Glutamatergic neuron (in vitro differentiated cells): ENCODE data around the gene TSPAN14. TPM values are rescaled to one million over a fixed set of nuclear protein-coding genes. Genes with fewer than 3 reads are reported as not detected.

ENCODE experiments used
- DNase-seq: peaks from one replicate; pipeline ENCODE4 v3.0.0; 2022
- H3K27ac Mint-ChIP-seq: one replicate; pipeline ENCODE4 v1.8.0; 2020; ENCODE audit warnings: mild to moderate bottlenecking, mixed read lengths, inconsistent platforms; ENCODE audit not compliant: unreplicated experiment
- H3K27me3 Mint-ChIP-seq: one replicate; pipeline ENCODE4 v1.8.0; 2020; ENCODE audit warnings: mild to moderate bottlenecking, moderate library complexity, mixed read lengths, inconsistent platforms; ENCODE audit not compliant: unreplicated experiment
- H3K36me3 Mint-ChIP-seq: one replicate; pipeline ENCODE4 v1.8.0; 2020; ENCODE audit warnings: mild to moderate bottlenecking, mixed read lengths, inconsistent platforms; ENCODE audit not compliant: unreplicated experiment
- H3K4me1 Mint-ChIP-seq: one replicate; pipeline ENCODE4 v1.8.0; 2020; ENCODE audit warnings: mild to moderate bottlenecking, low read depth, mixed read lengths, inconsistent platforms; ENCODE audit not compliant: unreplicated experiment
- H3K4me3 Mint-ChIP-seq: one replicate; pipeline ENCODE4 v1.8.0; 2020; ENCODE audit warnings: mild to moderate bottlenecking, mixed read lengths, inconsistent platforms; ENCODE audit not compliant: unreplicated experiment
- H3K9me3 Mint-ChIP-seq: one replicate; pipeline ENCODE4 v1.8.0; 2020; ENCODE audit warnings: mild to moderate bottlenecking, moderate library complexity, mixed read lengths, inconsistent platforms; ENCODE audit not compliant: unreplicated experiment
- total RNA-seq: library from RNA; stranded (reverse); fragmentation: NEBNext Ultra II Directional; extraction: Animal tissue kit (Norgen Biotek cat#: 25700); gene quantifications from one replicate; pipeline ENCODE4 v1.2.1, GENCODE V29; 2021; ENCODE audit not compliant: unreplicated experiment
- TF ChIP-seq, protein P1 (sequence below): fragments of 200-600 bp; sonication (generic); IDR thresholded peaks from one replicate; pipeline ENCODE4 v1.5.0; 2021; ENCODE audit not compliant: partially characterized antibody, unreplicated experiment

The TSPAN14 gene
- total RNA-seq, 1 donor from 2014 or later: 141 TPM

DNA sequence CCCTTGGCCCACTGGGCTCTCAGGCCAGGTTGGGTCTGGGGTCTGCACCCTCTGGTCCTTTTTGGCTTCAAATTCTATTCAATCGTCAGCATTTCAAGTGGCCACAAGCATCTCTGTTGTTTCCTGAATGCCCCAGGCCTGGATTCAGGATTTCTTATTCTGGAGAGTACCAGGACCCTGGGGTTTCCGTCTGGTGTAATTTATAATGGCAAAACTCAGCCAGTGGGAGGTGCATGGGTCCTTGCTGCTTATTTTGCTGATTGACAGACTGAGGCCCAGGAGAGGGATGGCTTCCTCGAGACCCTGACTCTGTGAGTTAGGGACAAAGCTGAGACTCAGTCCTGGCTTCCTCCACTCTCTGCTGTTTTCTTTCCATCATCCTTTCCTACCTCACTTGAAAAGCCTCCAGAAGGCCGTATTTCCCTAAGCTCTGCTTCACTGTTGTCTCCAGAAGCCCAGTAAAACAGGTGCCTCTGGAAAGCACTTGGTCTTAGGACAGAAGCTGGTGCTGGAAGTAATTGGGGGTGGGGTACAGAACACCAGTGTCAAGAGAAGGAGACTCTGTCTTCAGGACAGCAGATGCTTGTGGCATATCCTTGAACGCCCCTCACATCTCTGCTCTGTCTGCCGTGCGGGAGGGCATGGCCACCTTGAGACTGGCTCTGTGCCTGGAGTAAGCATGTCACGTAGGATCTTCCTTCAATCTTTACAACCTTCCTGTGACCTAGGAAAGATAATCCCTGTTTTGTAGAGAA is 44.1 kb downstream of the TSPAN14 start:
- H3K4me3 Mint-ChIP-seq: no peak overlapping the region
- peaks cover 9% of the 10 kb centered on the region for H3K27me3 Mint-ChIP-seq
- TF ChIP-seq, protein P1, sequence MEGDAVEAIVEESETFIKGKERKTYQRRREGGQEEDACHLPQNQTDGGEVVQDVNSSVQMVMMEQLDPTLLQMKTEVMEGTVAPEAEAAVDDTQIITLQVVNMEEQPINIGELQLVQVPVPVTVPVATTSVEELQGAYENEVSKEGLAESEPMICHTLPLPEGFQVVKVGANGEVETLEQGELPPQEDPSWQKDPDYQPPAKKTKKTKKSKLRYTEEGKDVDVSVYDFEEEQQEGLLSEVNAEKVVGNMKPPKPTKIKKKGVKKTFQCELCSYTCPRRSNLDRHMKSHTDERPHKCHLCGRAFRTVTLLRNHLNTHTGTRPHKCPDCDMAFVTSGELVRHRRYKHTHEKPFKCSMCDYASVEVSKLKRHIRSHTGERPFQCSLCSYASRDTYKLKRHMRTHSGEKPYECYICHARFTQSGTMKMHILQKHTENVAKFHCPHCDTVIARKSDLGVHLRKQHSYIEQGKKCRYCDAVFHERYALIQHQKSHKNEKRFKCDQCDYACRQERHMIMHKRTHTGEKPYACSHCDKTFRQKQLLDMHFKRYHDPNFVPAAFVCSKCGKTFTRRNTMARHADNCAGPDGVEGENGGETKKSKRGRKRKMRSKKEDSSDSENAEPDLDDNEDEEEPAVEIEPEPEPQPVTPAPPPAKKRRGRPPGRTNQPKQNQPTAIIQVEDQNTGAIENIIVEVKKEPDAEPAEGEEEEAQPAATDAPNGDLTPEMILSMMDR: no peak
- DNase-seq: no peak
- H3K4me1 Mint-ChIP-seq: peaks cover 58% of the 10 kb centered on the region
- H3K27ac Mint-ChIP-seq: peak overlapping the region; percentile 78
- H3K36me3 Mint-ChIP-seq: peaks cover 28% of the 10 kb centered on the region
- H3K9me3 Mint-ChIP-seq: peaks cover 25% of the 10 kb centered on the region

DNA sequence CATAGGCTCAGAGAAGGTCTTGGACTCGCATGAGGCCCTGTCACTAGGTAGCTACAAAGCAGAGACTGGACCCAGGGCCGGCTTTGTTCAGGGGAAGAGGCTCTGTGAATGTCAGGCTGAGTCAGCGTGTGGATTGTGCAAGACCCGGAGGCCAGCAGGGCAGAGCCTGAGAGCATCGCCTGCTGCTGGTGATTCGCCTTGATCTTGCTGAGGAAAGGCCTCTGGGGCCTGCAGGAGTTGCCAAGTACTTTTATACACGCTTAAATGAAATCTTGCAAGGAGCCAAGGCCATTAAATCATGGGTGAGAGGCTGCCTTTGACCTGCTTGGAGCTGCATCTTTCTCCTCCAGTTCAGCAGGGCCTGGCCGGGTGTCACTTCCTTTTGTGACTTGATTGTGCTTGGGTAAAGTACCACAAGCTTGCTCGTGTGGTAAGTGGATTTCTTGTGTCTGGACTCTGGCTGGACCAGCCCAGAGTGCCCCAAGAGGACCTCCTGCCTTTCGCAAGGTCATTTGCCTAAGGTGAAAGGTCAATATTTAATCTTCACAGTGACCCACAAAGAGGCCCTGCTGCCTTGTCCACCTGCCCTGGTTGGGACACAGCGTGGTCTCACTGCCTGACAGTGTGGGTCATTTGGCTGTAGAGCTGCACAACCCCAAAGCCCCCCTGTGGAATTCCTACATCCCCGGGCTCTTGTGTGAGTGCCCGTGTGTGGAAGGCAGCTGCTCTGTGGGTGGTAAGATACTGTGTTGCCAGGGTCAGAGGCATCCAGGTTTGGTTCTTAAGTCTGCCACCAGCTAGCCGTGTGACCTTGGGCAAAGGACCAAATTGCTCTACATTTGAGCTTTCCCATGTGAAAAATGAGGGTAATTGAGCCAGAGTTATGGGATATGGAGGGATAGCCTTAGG is 45.0 kb downstream of the TSPAN14 start:
- TF ChIP-seq, protein P1: no peak
- peaks cover 9% of the 10 kb centered on the region for H3K27me3 Mint-ChIP-seq
- H3K36me3 Mint-ChIP-seq: peaks cover 28% of the 10 kb centered on the region
- peaks cover 53% of the 10 kb centered on the region for H3K4me1 Mint-ChIP-seq
- H3K27ac Mint-ChIP-seq: peak overlapping the region; percentile 91
- peak; percentile 33 for DNase-seq
- no peak overlapping the region for H3K4me3 Mint-ChIP-seq
- peaks cover 21% of the 10 kb centered on the region for H3K9me3 Mint-ChIP-seq

DNA sequence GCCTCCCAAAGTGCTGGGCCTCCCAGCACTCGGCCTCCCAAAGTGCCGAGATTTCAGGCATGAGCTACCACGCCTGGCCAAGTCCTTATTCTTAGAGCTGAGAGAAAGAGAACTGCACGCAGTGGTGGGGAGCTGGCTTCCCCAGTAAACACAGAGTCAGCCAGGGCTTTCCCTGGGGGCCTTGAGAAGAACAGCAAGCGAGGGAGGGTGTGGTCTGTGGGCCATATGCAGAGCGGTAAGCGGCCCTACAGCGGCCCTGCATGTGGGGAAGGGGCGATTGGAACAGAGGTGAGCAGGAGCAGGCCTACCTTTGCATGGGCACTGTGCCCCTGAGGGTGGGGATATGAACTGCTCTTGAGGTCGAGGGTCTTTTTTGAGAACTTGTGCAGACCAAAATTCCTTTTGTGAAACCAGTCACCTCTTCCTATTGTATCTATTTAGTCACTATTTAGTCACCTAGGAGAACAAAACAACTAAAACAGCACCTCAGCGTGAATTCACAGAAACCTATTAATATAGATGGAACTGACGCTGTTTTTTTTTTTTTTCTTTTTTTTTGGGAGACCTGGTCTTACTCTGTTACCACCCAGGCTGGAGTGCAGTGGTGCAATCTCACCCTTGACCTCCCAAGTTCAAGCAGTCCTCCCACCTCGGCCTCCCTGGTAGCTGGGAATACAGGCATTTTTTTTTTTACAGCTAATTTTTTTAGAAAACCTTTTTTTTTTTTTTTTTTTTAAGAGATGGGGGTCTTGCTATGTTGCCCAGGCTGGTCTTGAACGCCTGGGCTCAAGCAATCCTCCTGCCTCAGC is 46.7 kb downstream of the TSPAN14 start:
- peak; percentile 49 for DNase-seq
- peaks cover 25% of the 10 kb centered on the region for H3K36me3 Mint-ChIP-seq
- H3K27ac Mint-ChIP-seq: peak overlapping the region; percentile 88
- H3K4me1 Mint-ChIP-seq: peaks cover 56% of the 10 kb centered on the region
- peaks cover 21% of the 10 kb centered on the region for H3K9me3 Mint-ChIP-seq
- TF ChIP-seq, protein P1: no peak
- peak overlapping the region; percentile 49 for H3K4me3 Mint-ChIP-seq
- H3K27me3 Mint-ChIP-seq: peaks cover 12% of the 10 kb centered on the region

DNA sequence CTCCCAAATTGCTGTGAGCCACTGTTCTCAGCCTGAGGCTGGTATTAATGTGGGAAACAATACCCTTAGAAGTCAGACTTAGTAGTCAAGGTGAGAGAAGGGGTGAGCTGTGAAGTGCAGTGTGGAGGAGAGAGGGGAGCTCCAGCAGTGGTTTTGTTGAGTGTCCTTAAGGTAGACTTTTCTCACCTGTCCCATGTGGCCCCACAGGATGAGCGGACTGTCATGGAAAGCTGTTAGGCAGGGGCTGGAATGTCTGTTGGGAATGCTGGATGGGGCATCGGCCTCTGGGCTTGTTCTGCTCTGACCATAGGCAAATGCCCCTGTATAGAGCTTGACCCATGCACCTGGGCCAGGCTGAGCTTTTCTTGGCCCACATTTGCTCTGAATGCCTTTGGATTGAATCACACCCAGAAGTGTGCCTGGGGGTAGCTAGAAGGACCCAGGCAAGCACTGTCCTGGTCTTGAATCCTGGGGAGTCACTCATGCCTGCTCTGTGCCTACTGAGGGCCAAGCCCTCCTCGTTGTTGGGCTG is 47.3 kb downstream of the TSPAN14 start:
- peaks cover 59% of the 10 kb centered on the region for H3K4me1 Mint-ChIP-seq

More for the DNA sequence above, 47.3 kb downstream of the TSPAN14 start:
- Mint-ChIP-seq H3K36me3 (peaks cover 20% of the 10 kb centered on the region), H3K4me3 (peak overlapping the region; percentile 34), H3K9me3 (peaks cover 19% of the 10 kb centered on the region), H3K27me3 (peaks cover 12% of the 10 kb centered on the region), H3K27ac (peak overlapping the region; percentile 77)
- TF ChIP-seq, protein P1: no peak
- DNase-seq: no peak
